ENCODE results near the gene LECT2.

- TF ChIP-seq CTCF (conservative IDR thresholded peaks at IDR 0.05): no peak
- TF ChIP-seq ZFX (IDR thresholded peaks at IDR 0.05): no peak
Observed at GRCh38 chr5:135901633-135902032, 53.1 kb downstream of the LECT2 start.

Data from C4-2B (cell line).